ENCODE results near the gene RGS14. TPM values are rescaled to one million over a fixed set of nuclear protein-coding genes. Genes with fewer than 3 reads are reported as not detected.

The RGS14 gene
- total RNA-seq, 1 experiment from 2014 or later: 22.6 TPM

DNA sequence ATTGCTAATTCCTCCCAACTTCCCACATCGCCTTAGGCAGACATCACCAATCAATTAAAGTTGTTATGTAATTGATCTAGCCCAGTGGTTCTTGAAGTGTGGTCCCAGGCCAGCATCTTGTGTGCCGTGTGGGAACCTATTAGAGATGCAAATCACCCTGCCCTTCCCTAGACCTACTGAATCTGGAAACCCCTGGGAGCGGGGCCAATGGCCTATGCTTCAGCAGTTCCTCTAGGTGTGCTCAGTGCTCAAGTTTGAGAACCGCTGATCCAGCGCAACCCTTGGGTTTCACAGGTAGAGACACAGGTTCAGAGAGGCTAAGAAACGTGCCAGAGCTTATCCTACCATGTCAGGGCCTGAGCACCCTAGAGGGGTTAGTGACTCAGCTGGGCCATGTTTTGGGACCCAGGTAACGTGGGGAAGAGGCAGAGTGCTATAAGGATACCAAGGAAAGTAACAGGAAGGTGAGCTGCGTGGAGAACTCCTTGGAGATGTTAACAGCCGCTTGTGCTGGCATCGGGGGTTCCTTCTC, 30.9 kb downstream of the RGS14 start:
- Histone ChIP-seq H3K27me3 (ENCODE audit: low read length) (no peaks in the 10 kb centered on the region), H2AFZ (ENCODE audit: low read length) (no peak overlapping the region), H3K79me2 (ENCODE audit: low read length) (no peaks in the 10 kb centered on the region), H4K20me1 (ENCODE audit: insufficient read depth, low read depth, low read length) (no peaks in the 10 kb centered on the region), H3K27ac (ENCODE audit: low read length) (no peak overlapping the region), H3K4me1 (ENCODE audit: low read length) (peaks cover 35% of the 10 kb centered on the region), H3K9me2 (replicated peaks; ENCODE audit: insufficient read depth, low read length) (no peaks in the 10 kb centered on the region), H3K9ac (ENCODE audit: low read length) (peak overlapping the region; percentile 25), H3K4me3 (ENCODE audit: low read length) (no peak overlapping the region), H3K9me3 (ENCODE audit: low read length) (no peaks in the 10 kb centered on the region), H3K4me2 (ENCODE audit: low read depth, low read length, poor library complexity, severe bottlenecking) (peak overlapping the region; percentile 37), H3K36me3 (ENCODE audit: insufficient read depth, low read length) (no peaks in the 10 kb centered on the region)
- DNase-seq: no peak

DNA sequence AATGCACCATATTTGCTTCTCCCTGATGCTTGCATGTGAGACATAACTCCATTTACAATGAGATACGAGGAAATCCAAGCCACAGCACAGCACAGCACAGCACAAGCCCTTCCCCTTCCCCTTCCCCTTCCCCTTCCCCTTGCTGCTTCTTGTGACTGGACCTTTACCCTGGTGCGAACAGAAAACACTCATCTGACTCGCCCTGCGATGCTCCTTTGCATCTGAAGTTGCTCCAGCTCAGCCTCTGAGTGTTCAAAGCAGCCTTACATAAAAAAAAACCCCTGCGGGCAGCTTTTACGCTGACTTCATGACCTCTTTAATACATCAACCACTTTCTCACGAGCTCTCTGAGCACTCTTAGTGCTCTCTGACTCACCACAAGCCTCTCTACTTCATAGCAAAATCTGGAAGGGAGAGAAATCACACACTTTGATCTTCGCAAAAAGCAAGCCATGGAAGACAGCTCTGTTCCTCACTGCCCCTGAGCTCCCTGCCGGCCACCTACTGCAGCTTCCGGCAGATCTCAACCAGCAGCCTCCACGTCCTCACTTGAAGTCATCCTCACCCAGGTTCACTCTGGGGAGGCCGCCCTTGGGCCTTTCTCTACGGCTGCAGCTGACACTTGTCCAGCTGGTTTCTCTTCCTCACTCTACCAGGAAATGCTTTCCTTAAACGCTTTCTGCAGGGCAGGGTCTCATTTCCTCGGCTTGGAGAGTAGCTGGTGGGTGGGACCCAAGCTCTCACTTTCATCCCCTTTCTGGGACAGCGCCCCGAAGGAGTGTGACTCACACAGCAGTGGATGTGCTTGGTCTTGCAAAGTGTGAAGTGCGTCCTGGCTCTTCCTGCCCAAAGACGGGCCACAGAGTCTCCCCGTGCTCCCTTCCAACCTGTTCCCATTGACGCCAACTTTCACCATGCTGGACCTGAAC, 31.8 kb downstream of the RGS14 start:
- H3K4me3 ChIP-seq (ENCODE audit: low read length): no peak overlapping the region
- no peaks in the 10 kb centered on the region for H3K9me3 ChIP-seq (ENCODE audit: low read length)
- H4K20me1 ChIP-seq (ENCODE audit: insufficient read depth, low read depth, low read length): no peaks in the 10 kb centered on the region
- H3K9me2 ChIP-seq (replicated peaks; ENCODE audit: insufficient read depth, low read length): no peaks in the 10 kb centered on the region
- no peaks in the 10 kb centered on the region for H3K36me3 ChIP-seq (ENCODE audit: insufficient read depth, low read length)
- H3K27me3 ChIP-seq (ENCODE audit: low read length): no peaks in the 10 kb centered on the region
- H2AFZ ChIP-seq (ENCODE audit: low read length): peak overlapping the region; percentile 37; the same call in 1 of the 2 replicates
- DNase-seq: peak; percentile 65
- no peaks in the 10 kb centered on the region for H3K79me2 ChIP-seq (ENCODE audit: low read length)
- no peak overlapping the region for H3K27ac ChIP-seq (ENCODE audit: low read length)
- peak overlapping the region; percentile 37 for H3K9ac ChIP-seq (ENCODE audit: low read length)
- peaks cover 35% of the 10 kb centered on the region for H3K4me1 ChIP-seq (ENCODE audit: low read length)
- H3K4me2 ChIP-seq (ENCODE audit: low read depth, low read length, poor library complexity, severe bottlenecking): peak overlapping the region; percentile 37

- Histone ChIP-seq H3K79me2 (ENCODE audit: low read length) (no peaks in the 10 kb centered on the region), H3K9ac (ENCODE audit: low read length) (no peak overlapping the region), H3K36me3 (ENCODE audit: insufficient read depth, low read length) (no peaks in the 10 kb centered on the region), H2AFZ (ENCODE audit: low read length) (no peak overlapping the region), H3K27me3 (ENCODE audit: low read length) (no peaks in the 10 kb centered on the region), H3K4me3 (ENCODE audit: low read length) (no peak overlapping the region), H3K9me3 (ENCODE audit: low read length) (no peaks in the 10 kb centered on the region), H3K4me1 (ENCODE audit: low read length) (peaks cover 35% of the 10 kb centered on the region), H3K27ac (ENCODE audit: low read length) (no peak overlapping the region), H4K20me1 (ENCODE audit: insufficient read depth, low read depth, low read length) (no peaks in the 10 kb centered on the region), H3K4me2 (ENCODE audit: low read depth, low read length, poor library complexity, severe bottlenecking) (no peak overlapping the region), H3K9me2 (replicated peaks; ENCODE audit: insufficient read depth, low read length) (no peaks in the 10 kb centered on the region)
- peak; percentile 96 for DNase-seq
Measured at GRCh38 chr5:177390363-177391300, 32.9 kb downstream of the RGS14 start.

DNA sequence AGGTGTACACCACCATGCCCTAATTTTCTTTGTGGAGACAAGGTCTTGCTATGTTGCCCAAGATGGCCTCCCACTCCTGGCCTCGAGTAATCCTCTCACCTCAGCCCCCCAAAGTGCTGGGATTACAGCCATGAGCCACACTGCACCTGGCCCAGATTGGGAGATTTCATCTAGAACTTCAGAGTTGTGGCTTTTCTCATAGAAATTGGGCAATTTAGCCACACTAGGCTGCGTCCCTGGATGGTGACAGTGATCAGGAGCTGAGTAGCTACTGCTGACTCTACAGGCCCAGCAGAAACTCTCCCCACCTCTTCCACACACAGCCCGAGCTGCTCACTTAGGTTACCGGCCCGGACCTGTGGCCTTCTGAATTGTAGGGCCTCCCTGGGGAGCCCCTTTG, 35.0 kb downstream of the RGS14 start:
- no peak for DNase-seq
- Histone ChIP-seq H3K4me2 (ENCODE audit: low read depth, low read length, poor library complexity, severe bottlenecking) (no peak overlapping the region), H4K20me1 (ENCODE audit: insufficient read depth, low read depth, low read length) (no peaks in the 10 kb centered on the region), H3K4me3 (ENCODE audit: low read length) (no peak overlapping the region), H3K36me3 (ENCODE audit: insufficient read depth, low read length) (no peaks in the 10 kb centered on the region), H3K9ac (ENCODE audit: low read length) (no peak overlapping the region), H2AFZ (ENCODE audit: low read length) (no peak overlapping the region), H3K27ac (ENCODE audit: low read length) (no peak overlapping the region), H3K9me3 (ENCODE audit: low read length) (no peaks in the 10 kb centered on the region), H3K79me2 (ENCODE audit: low read length) (no peaks in the 10 kb centered on the region), H3K9me2 (replicated peaks; ENCODE audit: insufficient read depth, low read length) (no peaks in the 10 kb centered on the region), H3K27me3 (ENCODE audit: low read length) (no peaks in the 10 kb centered on the region), H3K4me1 (ENCODE audit: low read length) (peaks cover 29% of the 10 kb centered on the region)

DNA sequence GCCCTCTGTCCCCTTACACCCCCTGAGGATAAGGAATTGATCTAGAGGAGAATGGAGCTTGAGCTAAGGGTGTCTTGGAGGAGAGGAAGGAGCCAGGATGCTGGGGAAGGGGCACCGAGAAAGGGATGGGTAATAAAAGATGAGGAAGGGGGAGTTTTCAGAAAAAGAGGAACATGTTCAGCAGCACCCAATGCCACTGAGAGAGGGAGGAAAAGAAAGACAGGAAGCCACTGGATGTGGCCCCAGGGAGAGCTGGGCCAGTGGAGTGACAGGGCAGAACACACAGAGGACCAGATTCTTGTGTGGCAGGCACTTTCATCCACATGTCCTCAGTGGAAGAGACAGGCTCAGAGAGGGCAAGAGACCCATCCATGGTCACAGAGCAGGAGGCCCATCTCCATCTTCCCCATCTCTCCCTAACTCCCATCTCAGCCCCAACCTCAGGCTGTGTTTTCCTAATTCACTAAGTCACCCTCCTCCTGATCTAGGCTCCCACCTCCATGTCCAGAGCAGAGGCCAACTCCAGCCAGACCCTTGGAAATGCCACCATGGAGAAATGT, 35.6 kb downstream of the RGS14 start:
- peaks cover 24% of the 10 kb centered on the region for H3K4me1 ChIP-seq (ENCODE audit: low read length)
- no peak overlapping the region for H3K27ac ChIP-seq (ENCODE audit: low read length)
- no peaks in the 10 kb centered on the region for H3K9me2 ChIP-seq (replicated peaks; ENCODE audit: insufficient read depth, low read length)
- no peaks in the 10 kb centered on the region for H3K9me3 ChIP-seq (ENCODE audit: low read length)
- no peaks in the 10 kb centered on the region for H3K27me3 ChIP-seq (ENCODE audit: low read length)
- H3K9ac ChIP-seq (ENCODE audit: low read length): no peak overlapping the region
- H4K20me1 ChIP-seq (ENCODE audit: insufficient read depth, low read depth, low read length): no peaks in the 10 kb centered on the region
- H2AFZ ChIP-seq (ENCODE audit: low read length): no peak overlapping the region
- H3K4me2 ChIP-seq (ENCODE audit: low read depth, low read length, poor library complexity, severe bottlenecking): no peak overlapping the region
- no peaks in the 10 kb centered on the region for H3K79me2 ChIP-seq (ENCODE audit: low read length)
- no peak for DNase-seq
- H3K36me3 ChIP-seq (ENCODE audit: insufficient read depth, low read length): no peaks in the 10 kb centered on the region
- H3K4me3 ChIP-seq (ENCODE audit: low read length): no peak overlapping the region

GRCh38 chr5:177393990-177394389, 36.3 kb downstream of the RGS14 start:
- Histone ChIP-seq H2AFZ (ENCODE audit: low read length) (no peak overlapping the region), H3K27ac (ENCODE audit: low read length) (no peak overlapping the region), H3K9me2 (replicated peaks; ENCODE audit: insufficient read depth, low read length) (no peaks in the 10 kb centered on the region), H3K4me2 (ENCODE audit: low read depth, low read length, poor library complexity, severe bottlenecking) (no peak overlapping the region), H3K4me3 (ENCODE audit: low read length) (no peak overlapping the region), H3K79me2 (ENCODE audit: low read length) (no peaks in the 10 kb centered on the region), H3K9me3 (ENCODE audit: low read length) (no peaks in the 10 kb centered on the region), H3K36me3 (ENCODE audit: insufficient read depth, low read length) (no peaks in the 10 kb centered on the region), H4K20me1 (ENCODE audit: insufficient read depth, low read depth, low read length) (no peaks in the 10 kb centered on the region), H3K27me3 (ENCODE audit: low read length) (no peaks in the 10 kb centered on the region), H3K9ac (ENCODE audit: low read length) (no peak overlapping the region), H3K4me1 (ENCODE audit: low read length) (peaks cover 17% of the 10 kb centered on the region)
- no peak for DNase-seq

DNA sequence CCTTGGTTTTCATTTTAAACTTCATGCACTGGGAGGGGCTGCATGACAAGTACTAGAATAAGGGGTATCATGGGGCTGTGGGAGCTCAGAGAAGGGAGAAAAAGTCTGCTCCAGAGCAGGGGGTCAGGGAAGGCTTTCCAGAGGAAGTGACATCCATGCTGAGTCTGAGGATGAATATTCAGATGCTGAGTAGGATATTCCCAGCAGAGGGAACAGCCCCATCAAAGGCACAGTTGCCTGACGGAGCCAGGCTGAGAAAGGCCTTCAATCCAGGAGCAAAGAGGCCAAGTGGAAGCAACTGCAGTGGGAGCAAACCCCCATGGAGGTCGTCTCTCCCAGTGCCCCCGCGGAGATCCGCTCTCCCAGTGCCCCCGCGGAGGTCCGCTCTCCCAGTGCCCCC, 38.4 kb downstream of the RGS14 start:
- no peak overlapping the region for H3K4me2 ChIP-seq (ENCODE audit: low read depth, low read length, poor library complexity, severe bottlenecking)
- no peaks in the 10 kb centered on the region for H3K27me3 ChIP-seq (ENCODE audit: low read length)
- H3K9me3 ChIP-seq (ENCODE audit: low read length): no peaks in the 10 kb centered on the region
- H4K20me1 ChIP-seq (ENCODE audit: insufficient read depth, low read depth, low read length): no peaks in the 10 kb centered on the region
- no peak for DNase-seq
- no peak overlapping the region for H3K9ac ChIP-seq (ENCODE audit: low read length)
- peaks cover 3% of the 10 kb centered on the region; the same call in 1 of the 2 replicates for H3K4me1 ChIP-seq (ENCODE audit: low read length)
- H3K36me3 ChIP-seq (ENCODE audit: insufficient read depth, low read length): no peaks in the 10 kb centered on the region
- H3K9me2 ChIP-seq (replicated peaks; ENCODE audit: insufficient read depth, low read length): no peaks in the 10 kb centered on the region
- no peak overlapping the region for H2AFZ ChIP-seq (ENCODE audit: low read length)
- H3K27ac ChIP-seq (ENCODE audit: low read length): no peak overlapping the region
- H3K79me2 ChIP-seq (ENCODE audit: low read length): no peaks in the 10 kb centered on the region
- H3K4me3 ChIP-seq (ENCODE audit: low read length): no peak overlapping the region

Measured in Karpas-422 (cell line).